HG03095 (cell line): ENCODE data around the gene RAB3IL1.
"Not testable (repeated sequence)": the region's sequence is repeated elsewhere in the genome, so short reads cannot be mapped to it uniquely, and the experiment has no call there.

Source experiments
- ATAC-seq: cut with Tn5 transposase; IDR thresholded peaks from one replicate; pipeline ENCODE4 v1.9.1; 2021; ENCODE audit warnings: moderate library complexity; ENCODE audit not compliant: unreplicated experiment

RAB3IL1 gene, protein sequence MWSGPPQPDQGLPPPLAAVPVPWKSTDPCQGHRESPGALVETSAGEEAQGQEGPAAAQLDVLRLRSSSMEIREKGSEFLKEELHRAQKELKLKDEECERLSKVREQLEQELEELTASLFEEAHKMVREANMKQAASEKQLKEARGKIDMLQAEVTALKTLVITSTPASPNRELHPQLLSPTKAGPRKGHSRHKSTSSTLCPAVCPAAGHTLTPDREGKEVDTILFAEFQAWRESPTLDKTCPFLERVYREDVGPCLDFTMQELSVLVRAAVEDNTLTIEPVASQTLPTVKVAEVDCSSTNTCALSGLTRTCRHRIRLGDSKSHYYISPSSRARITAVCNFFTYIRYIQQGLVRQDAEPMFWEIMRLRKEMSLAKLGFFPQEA

DNA sequence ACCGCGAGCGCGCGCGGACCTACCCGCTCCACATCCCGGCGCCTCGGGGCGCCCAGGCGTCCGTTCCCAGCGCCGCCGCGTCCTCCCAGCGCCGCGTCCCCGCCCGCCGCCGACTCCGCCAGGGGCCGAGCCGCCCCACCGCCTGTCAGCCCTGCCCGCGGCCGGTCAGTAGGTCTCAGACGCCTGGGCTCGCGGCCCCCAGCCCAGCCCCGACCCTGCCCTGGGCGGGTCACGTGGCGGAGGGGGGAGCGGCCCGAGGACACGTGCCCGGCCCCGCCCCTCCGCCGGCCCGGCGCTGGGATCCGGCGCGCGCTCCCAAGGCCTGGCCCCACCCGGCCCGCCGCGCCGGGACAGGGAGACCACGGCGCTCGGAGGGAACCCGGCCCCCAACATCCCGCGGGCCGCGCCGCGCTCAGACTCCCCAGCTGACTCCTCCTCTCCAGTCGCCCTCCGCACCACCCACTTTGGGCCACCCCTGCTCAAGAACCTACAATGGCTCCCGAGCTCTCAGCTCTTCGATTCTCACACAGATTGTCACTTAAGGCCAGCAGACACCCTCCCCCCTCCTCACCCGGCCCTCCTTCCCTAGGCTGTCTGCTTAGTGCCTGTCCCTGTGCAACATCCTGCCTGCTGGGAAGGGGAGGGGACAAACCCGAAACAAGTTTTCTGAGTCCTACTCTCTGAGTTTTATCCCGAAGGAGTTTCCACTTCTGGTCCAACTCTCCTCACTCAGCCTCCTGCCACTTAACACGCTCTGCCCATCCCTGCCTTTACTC is at the start of gene RAB3IL1:
Gene RAB3IL1, minus strand, starts transcription at position 233 of the 776 bp plus-strand sequence. Its CDS starts 199 bp downstream, at position 34.
- no peak for ATAC-seq

DNA sequence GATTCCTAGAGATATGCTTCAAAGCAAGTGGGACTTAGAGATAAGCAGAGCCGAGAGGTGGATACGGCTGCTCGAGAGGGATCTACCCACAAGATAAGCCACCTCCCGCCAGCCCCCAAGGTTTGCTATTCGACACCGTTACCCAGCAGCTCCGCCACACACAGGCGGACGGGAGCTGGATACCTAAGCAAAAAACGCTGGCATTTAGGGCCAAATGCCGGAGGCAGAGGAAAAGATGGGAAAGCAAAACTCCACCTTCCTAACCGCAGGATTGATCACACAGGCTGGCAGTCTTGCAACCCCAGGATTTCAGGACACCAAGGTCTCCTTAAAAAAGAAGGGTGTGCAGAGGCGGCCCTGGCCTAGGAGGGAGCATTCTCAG is 49.4 kb upstream of the RAB3IL1 start:
- ATAC-seq: no peak

GRCh38 chr11:61964666-61965271 is 47.4 kb upstream of the RAB3IL1 start:
- not testable (repeated sequence) for ATAC-seq

- no peak for ATAC-seq
These were observed 46.8 kb upstream of the RAB3IL1 start for GRCh38 chr11:61964058-61964665.

DNA sequence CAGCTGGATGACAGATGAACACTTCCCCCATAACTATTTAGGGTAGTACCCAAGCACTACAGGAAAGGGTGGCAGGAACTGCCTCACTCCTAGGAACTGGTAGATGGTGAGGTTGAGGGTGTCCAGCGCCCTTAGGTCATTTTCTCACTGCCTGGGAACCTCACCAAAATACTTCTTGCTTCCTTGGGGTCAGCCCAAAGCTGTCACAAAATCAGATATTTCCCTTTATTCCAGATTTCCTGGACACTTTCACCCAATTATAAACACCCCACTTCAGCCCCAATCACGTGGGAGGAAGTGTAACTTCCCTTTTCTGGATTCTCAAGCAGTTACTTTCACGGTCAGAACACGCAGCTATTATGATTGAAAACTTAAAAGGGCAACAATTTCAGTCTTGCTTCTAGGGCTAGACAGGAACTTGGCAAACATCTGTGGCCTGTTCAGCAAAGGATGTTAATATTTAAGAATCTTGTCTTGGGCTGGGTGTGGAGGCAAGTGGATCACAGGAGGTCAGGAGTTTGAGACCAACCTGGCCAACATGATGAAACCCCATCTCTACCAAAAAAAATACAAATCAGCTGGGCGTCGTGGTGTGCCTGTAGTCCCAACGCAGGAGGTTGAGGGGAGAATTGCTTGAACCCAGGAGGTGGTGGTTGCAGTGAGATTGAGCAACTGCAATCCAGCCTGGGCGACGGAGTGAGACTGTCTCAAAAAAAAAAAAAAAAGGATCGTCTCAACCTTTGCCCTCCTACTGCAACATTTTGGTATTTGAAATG is 46.1 kb upstream of the RAB3IL1 start:
- ATAC-seq: no peak

GRCh38 chr11:61963016-61963281 is 45.6 kb upstream of the RAB3IL1 start:
- no peak for ATAC-seq

- no peak for ATAC-seq
These were observed 45.0 kb upstream of the RAB3IL1 start for GRCh38 chr11:61962213-61963015.

- no peak for ATAC-seq
These were observed 44.3 kb upstream of the RAB3IL1 start for GRCh38 chr11:61961570-61962212.

DNA sequence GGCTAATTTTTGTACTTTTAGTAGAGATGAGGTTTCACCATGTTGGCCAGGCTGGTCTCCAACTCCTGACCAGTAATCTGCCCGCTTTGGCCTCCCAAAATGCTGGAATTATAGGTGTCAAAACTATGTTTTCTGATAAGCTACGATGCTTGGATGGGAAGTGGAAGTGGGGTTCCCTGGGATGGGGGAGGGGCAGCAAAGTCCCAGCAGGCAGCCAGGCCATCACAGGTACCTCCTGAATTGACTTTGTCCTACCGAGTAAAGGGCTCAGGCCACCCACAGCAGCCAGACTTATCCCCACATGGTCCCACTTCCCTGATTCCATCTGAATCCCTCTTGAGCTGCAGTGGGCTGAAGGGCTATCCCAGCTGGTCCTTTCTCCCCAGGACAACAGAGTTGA is 43.2 kb upstream of the RAB3IL1 start:
- ATAC-seq: no peak

DNA sequence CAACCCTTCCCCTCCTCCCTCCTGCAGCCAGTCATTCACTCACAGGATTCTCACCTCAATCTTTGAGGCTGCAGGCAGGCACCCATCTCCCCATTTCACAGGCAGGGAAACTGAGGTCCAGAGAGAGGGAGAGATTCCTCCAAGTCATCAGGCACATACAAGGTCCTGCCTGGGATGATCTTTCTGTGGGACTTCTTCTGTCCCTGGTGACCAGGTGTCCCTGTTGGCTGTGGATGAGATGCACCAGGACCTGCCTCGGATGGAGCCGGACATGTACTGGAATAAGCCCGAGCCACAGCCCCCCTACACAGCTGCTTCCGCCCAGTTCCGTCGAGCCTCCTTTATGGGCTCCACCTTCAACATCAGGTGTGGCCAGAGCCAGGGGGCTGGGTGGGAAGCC is 42.3 kb upstream of the RAB3IL1 start:
- ATAC-seq: no peak

GRCh38 chr11:61959114-61959513 is 41.7 kb upstream of the RAB3IL1 start:
- ATAC-seq: no peak

- no peak for ATAC-seq
These were observed 41.2 kb upstream of the RAB3IL1 start for GRCh38 chr11:61958590-61958989.

GRCh38 chr11:61957021-61957770 is 39.8 kb upstream of the RAB3IL1 start:
- ATAC-seq: no peak

DNA sequence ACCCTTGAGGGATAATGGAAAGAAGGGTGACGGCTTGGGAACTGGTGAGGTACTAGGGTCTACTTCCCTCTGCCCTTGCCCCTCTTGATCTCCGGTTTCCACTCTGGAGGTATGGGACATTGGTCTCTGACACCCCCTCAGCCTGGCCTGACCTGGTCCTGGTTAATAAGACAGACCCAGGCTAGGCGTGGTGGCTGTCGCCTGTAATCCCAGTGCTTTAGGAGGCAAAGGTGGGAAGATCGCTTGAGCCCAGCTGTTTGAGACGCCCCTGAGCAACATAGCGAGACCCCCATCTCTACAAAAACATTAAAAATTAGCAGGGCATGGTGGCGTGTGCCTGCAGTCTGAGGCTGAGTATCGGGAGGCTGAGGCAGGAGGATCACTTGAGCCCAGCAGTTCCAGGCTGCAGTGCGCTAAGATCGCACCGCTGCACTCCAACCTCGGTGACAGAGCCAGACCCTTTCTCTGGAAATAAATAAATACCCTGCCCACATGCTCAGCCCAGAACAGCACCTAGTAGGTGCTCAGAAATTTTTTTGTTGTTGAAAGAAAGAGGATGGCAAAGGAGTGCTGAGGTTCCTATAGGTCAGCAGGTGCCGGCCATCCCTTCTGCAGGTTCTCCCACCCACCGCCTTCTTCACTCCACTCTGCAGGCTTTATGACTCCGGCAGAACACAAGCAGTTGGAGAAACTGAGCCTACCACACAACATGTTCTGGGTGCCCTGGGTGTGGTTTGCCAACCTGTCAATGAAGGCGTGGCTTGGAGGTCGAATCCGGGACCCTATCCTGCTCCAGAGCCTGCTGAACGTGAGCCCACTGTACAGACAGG is 39.0 kb upstream of the RAB3IL1 start:
- ATAC-seq: no peak

DNA sequence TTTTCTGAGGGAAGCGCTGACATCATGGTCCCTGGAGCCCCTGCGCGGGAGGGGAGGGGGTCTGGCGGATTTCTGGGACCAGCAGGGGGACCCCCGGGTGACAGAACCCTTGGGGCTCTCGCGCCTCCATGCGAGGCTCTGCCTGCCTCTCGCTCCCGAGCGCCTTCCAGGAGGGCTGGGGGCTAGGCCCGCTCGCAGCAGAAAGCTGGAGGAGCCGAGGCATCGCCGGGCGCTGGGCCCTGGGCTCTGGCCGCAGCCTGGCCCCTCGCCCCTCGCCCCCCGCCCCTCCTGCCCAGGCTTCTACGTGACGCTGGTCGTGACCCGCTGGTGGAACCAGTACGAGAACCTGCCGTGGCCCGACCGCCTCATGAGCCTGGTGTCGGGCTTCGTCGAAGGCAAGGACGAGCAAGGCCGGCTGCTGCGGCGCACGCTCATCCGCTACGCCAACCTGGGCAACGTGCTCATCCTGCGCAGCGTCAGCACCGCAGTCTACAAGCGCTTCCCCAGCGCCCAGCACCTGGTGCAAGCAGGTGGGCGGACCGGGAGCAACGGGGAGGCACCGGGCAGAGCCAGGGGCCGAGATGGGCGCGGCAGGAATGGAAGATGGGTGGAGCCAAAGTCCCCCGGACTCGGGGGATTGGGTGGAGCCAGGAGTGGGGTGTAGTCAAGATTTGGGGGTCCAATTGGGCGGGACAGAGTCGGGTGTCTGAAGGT is 38.2 kb upstream of the RAB3IL1 start:
- no peak for ATAC-seq

- no peak for ATAC-seq
These were observed 37.6 kb upstream of the RAB3IL1 start for GRCh38 chr11:61954851-61955421.
